ENCODE data around the gene C17orf67.
A peak's percentile ranks its signal among the peaks of the same experiment; 100 is the strongest.

The C17orf67 gene

GRCh38 chr17:56785405-56785804 lies 48.3 kb downstream of the C17orf67 start:
- TF ChIP-seq POLR2A (IDR thresholded peaks at IDR 0.05; ENCODE audit: low read depth, low read length) (no peak), TAF1 (IDR thresholded peaks at IDR 0.05; ENCODE audit: borderline replicate concordance, low read depth, low read length) (no peak), POLR2AphosphoS5 (IDR thresholded peaks at IDR 0.05; ENCODE audit: low read depth, low read length) (no peak)
- DNase-seq (ENCODE audit: insufficient read length) (no peak), FAIRE-seq (no peak)

- TF ChIP-seq POLR2AphosphoS5 (IDR thresholded peaks at IDR 0.05; ENCODE audit: low read depth, low read length) (no peak), TAF1 (IDR thresholded peaks at IDR 0.05; ENCODE audit: borderline replicate concordance, low read depth, low read length) (no peak), POLR2A (IDR thresholded peaks at IDR 0.05; ENCODE audit: low read depth, low read length) (no peak)
- no peak for DNase-seq (ENCODE audit: insufficient read length)
- FAIRE-seq, result no peak
Observed at GRCh38 chr17:56782338-56782737, 51.4 kb downstream of the C17orf67 start.

DNA sequence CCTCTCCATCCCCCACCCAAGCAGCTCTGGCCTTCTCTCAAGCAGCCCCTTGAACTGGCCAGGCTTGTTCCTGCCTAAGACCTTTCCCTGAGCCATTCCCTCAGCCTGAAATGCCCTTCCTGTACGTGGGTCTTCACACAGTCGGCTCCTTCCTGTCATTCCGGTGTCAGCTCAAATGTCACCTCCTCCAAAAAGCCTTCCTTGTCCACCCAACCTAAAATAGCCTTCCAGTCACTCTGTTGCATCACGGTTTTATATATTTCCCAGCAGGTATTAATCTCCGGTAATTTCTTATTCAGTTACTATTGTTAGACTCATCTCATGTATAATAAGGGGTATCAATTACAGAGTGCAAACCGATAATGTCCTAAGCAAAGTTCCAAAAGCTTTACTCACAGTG lies 51.8 kb downstream of the C17orf67 start:
- FAIRE-seq (no peak), DNase-seq (ENCODE audit: insufficient read length) (no peak)
- TF ChIP-seq TAF1 (IDR thresholded peaks at IDR 0.05; ENCODE audit: borderline replicate concordance, low read depth, low read length) (no peak), POLR2AphosphoS5 (IDR thresholded peaks at IDR 0.05; ENCODE audit: low read depth, low read length) (no peak), POLR2A (IDR thresholded peaks at IDR 0.05; ENCODE audit: low read depth, low read length) (no peak)

GRCh38 chr17:56779898-56780777 lies 53.6 kb downstream of the C17orf67 start:
- DNase-seq (ENCODE audit: insufficient read length), result peak; percentile 70
- peak; percentile 92 for FAIRE-seq
- TF ChIP-seq POLR2A (IDR thresholded peaks at IDR 0.05; ENCODE audit: low read depth, low read length), result no peak
- no peak for TF ChIP-seq TAF1 (IDR thresholded peaks at IDR 0.05; ENCODE audit: borderline replicate concordance, low read depth, low read length)
- no peak for TF ChIP-seq POLR2AphosphoS5 (IDR thresholded peaks at IDR 0.05; ENCODE audit: low read depth, low read length)

GRCh38 chr17:56779322-56779721 lies 54.4 kb downstream of the C17orf67 start:
- DNase-seq (ENCODE audit: insufficient read length), result no peak
- no peak for FAIRE-seq
- TF ChIP-seq TAF1 (IDR thresholded peaks at IDR 0.05; ENCODE audit: borderline replicate concordance, low read depth, low read length) (no peak), POLR2AphosphoS5 (IDR thresholded peaks at IDR 0.05; ENCODE audit: low read depth, low read length) (no peak), POLR2A (IDR thresholded peaks at IDR 0.05; ENCODE audit: low read depth, low read length) (no peak)

DNA sequence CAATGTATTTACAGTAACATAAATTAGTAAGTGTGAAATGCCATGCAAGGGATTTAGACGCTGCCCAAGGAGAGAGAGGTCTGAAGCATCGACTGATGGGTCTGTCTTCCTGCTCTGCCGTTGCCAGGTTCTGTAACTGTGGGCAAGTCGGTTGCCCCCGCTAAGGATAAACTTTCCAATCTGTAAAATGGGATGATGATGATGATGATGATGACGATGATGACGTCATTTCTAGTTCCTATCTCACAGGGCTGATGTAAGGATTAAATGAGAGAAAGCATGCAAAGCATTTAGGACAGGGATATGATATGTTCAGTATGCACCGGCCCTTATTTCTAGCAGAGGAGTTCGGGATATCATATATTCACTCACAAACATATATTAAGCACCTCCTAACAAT lies 54.8 kb downstream of the C17orf67 start:
- DNase-seq (ENCODE audit: insufficient read length), result no peak
- TF ChIP-seq POLR2AphosphoS5 (IDR thresholded peaks at IDR 0.05; ENCODE audit: low read depth, low read length), result no peak
- no peak for TF ChIP-seq TAF1 (IDR thresholded peaks at IDR 0.05; ENCODE audit: borderline replicate concordance, low read depth, low read length)
- no peak for TF ChIP-seq POLR2A (IDR thresholded peaks at IDR 0.05; ENCODE audit: low read depth, low read length)
- no peak for FAIRE-seq

DNA sequence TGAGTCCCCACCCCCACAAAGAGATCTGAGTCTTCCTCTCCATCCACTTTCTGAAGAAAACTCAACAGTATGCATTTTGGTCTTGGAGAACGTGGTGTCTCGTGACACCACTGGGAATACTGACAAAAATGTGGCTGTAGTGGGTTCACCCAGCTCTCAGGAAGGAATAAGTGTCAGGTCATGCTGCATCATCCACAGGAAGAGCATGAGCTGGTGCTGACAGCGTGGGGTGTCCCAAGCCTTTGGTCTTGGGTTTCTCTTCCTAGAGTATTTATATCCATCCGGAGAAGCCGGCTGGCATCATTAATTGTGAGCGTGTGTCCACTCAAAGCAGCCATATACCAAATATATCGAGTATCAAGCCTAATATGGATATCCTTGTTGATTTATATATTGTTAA lies 55.9 kb downstream of the C17orf67 start:
- TF ChIP-seq TAF1 (IDR thresholded peaks at IDR 0.05; ENCODE audit: borderline replicate concordance, low read depth, low read length), result no peak
- TF ChIP-seq POLR2AphosphoS5 (IDR thresholded peaks at IDR 0.05; ENCODE audit: low read depth, low read length), result no peak
- TF ChIP-seq POLR2A (IDR thresholded peaks at IDR 0.05; ENCODE audit: low read depth, low read length), result no peak
- FAIRE-seq, result no peak
- no peak for DNase-seq (ENCODE audit: insufficient read length)

DNA sequence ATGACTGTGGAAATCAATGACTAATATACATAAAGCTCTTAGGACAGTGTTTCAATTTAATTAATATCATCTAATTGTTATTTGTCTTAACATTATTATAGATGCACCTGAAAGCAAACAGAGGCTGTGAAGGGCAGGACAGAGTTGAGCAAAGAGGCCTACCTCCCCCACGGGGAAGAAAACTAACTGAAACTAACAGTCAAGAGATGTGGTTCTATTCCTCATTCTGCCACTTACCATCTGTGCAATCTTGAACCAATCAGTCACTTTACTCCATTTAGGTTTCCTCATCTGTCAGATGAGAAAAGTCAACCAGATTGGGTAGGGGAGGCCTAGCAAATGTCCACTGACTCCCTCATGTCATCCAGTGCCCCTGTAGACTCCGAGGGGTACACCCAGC lies 59.1 kb downstream of the C17orf67 start:
- FAIRE-seq, result no peak
- TF ChIP-seq POLR2A (IDR thresholded peaks at IDR 0.05; ENCODE audit: low read depth, low read length), result no peak
- no peak for TF ChIP-seq POLR2AphosphoS5 (IDR thresholded peaks at IDR 0.05; ENCODE audit: low read depth, low read length)
- TF ChIP-seq TAF1 (IDR thresholded peaks at IDR 0.05; ENCODE audit: borderline replicate concordance, low read depth, low read length), result no peak

DNA sequence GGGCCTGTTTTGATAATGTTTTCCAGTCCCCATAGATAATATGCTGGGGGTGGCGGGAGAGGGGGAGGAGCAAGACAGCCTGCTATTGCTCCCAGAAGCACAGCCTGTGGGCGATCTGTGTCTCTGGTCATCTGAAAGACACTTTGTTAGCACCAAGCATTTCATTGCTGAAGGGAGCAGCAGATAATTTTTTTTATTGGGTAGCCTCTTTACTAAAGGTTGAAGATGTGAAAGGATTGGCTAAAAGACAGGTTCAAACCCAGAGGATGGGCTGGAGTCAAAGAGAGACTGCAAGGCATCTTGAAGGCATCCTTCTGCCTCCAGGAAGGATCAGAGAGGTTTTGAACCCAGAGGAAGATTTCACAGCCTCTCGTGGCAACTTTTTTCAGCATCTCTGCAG lies 60.6 kb downstream of the C17orf67 start:
- DNase-seq (ENCODE audit: insufficient read length) (no peak), FAIRE-seq (no peak)

More for the DNA sequence above, 59.1 kb downstream of the C17orf67 start:
- DNase-seq (ENCODE audit: insufficient read length), result no peak

DNA sequence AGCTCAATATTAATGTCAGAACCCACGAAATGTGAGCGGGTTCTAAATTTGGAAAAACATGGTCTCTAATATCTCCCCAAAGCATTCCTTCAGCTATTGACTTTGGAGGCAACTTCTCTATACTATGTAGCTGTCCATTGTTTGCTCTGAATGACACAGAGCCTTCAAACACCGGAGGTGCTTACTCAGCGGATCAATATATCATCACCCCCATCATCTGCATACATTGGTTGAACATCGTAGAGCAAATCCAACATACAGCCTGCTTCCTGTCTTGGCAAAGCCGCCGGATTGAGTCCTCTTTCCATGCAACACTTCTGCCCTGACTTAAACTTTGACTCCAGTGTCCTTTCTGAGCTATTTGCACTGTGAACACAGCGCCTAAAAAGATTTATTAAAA lies 61.3 kb downstream of the C17orf67 start:
- DNase-seq (ENCODE audit: insufficient read length), result no peak
- no peak for FAIRE-seq
- TF ChIP-seq POLR2AphosphoS5 (IDR thresholded peaks at IDR 0.05; ENCODE audit: low read depth, low read length) (no peak), POLR2A (IDR thresholded peaks at IDR 0.05; ENCODE audit: low read depth, low read length) (no peak), TAF1 (IDR thresholded peaks at IDR 0.05; ENCODE audit: borderline replicate concordance, low read depth, low read length) (no peak)

More for the DNA sequence above, 60.6 kb downstream of the C17orf67 start:
- TF ChIP-seq POLR2A (IDR thresholded peaks at IDR 0.05; ENCODE audit: low read depth, low read length), result no peak
- TF ChIP-seq POLR2AphosphoS5 (IDR thresholded peaks at IDR 0.05; ENCODE audit: low read depth, low read length), result no peak
- no peak for TF ChIP-seq TAF1 (IDR thresholded peaks at IDR 0.05; ENCODE audit: borderline replicate concordance, low read depth, low read length)

- FAIRE-seq, result no peak
- TF ChIP-seq POLR2AphosphoS5 (IDR thresholded peaks at IDR 0.05; ENCODE audit: low read depth, low read length), result no peak
- no peak for TF ChIP-seq TAF1 (IDR thresholded peaks at IDR 0.05; ENCODE audit: borderline replicate concordance, low read depth, low read length)
- no peak for TF ChIP-seq POLR2A (IDR thresholded peaks at IDR 0.05; ENCODE audit: low read depth, low read length)
Observed at GRCh38 chr17:56771975-56772374, 61.7 kb downstream of the C17orf67 start.

GRCh38 chr17:56771563-56771962 lies 62.2 kb downstream of the C17orf67 start:
- FAIRE-seq (no peak), DNase-seq (ENCODE audit: insufficient read length) (no peak)
- TF ChIP-seq POLR2AphosphoS5 (IDR thresholded peaks at IDR 0.05; ENCODE audit: low read depth, low read length) (no peak), TAF1 (IDR thresholded peaks at IDR 0.05; ENCODE audit: borderline replicate concordance, low read depth, low read length) (no peak), POLR2A (IDR thresholded peaks at IDR 0.05; ENCODE audit: low read depth, low read length) (no peak)

More at GRCh38 chr17:56771975-56772374, 61.7 kb downstream of the C17orf67 start:
- DNase-seq (ENCODE audit: insufficient read length), result no peak

All from GM12892 (cell line).